PC-3 (cell line): ENCODE data around the gene SWT1. TPM values are rescaled to one million over a fixed set of nuclear protein-coding genes. Genes with fewer than 3 reads are reported as not detected.
"Not testable (repeated sequence)": the region's sequence is repeated elsewhere in the genome, so short reads cannot be mapped to it uniquely, and the experiment has no call there.

Source experiments
- ATAC-seq: fragments of 200-7000 bp; cut with Tn5 transposase; 2 replicates; pipeline ENCODE4 v1.9.1; 2020; ENCODE audit warnings: mild to moderate bottlenecking, moderate library complexity
- BruUV-seq: library from RNA; stranded (reverse); fragments of 400-500 nt; replicated peaks from 2 replicates; lab custom pipeline; 2021; lab: Mats Ljungman, UMichigan
- CTCF ChIA-PET: fragments of 300-600 bp; sonication (Branson Sonifier 250); formaldehyde crosslinking; loops from one replicate; lab custom pipeline; 2022; ENCODE audit warnings: antibody characterized with exemption; lab: Charles Lee
- POLR2A ChIA-PET: fragments of 300-600 bp; sonication (Branson Sonifier 250); formaldehyde crosslinking; loops from one replicate; lab custom pipeline; 2022; ENCODE audit warnings: antibody characterized with exemption; ENCODE audit not compliant: unreplicated experiment; lab: Charles Lee
- DNase-seq: peaks from one replicate; pipeline ENCODE4 v3.0.0-alpha.2; 2015
- H2AFZ ChIP-seq: fragments of 300-600 bp; sonication (generic); 2 replicates; pipeline ENCODE4 v1.6.0; 2016; ENCODE audit warnings: antibody characterized with exemption, low read length
- H3F3A ChIP-seq: fragments of 300-600 bp; sonication (generic); one replicate; pipeline ENCODE4 v1.6.0; 2017; ENCODE audit warnings: antibody characterized with exemption, low read length, control low read depth, mild to moderate bottlenecking; ENCODE audit not compliant: unreplicated experiment
- H3K27ac ChIP-seq: fragments of 300-600 bp; sonication (generic); 2 replicates; pipeline ENCODE4 v1.5.1; 2016; ENCODE audit warnings: mild to moderate bottlenecking, low read length
- H3K27me3 ChIP-seq: fragments of 300-600 bp; sonication (generic); 2 replicates; pipeline ENCODE4 v1.6.1; 2016; ENCODE audit warnings: low read length, mixed read lengths
- H3K36me3 ChIP-seq: fragments of 300-600 bp; sonication (generic); 2 replicates; pipeline ENCODE4 v1.6.1; 2016; ENCODE audit warnings: low read depth, mixed run types, low read length, mixed read lengths
- H3K4me1 ChIP-seq: fragments of 300-600 bp; sonication (generic); 2 replicates; pipeline ENCODE4 v1.5.1; 2016; ENCODE audit warnings: low read length; ENCODE audit not compliant: insufficient read depth
- H3K4me2 ChIP-seq: fragments of 300-600 bp; sonication (generic); 2 replicates; pipeline ENCODE4 v1.6.0; 2016; ENCODE audit warnings: low read length
- H3K4me3 ChIP-seq: fragments of 300-600 bp; sonication (generic); 2 replicates; pipeline ENCODE4 v1.5.1; 2016; ENCODE audit warnings: mild to moderate bottlenecking, low read length, mixed read lengths
- H3K79me2 ChIP-seq: fragments of 300-600 bp; sonication (generic); 2 replicates; pipeline ENCODE4 v1.6.1; 2017; ENCODE audit warnings: low read length, mixed read lengths
- H3K9ac ChIP-seq: fragments of 300-600 bp; sonication (generic); 2 replicates; pipeline ENCODE4 v1.6.0; 2016; ENCODE audit warnings: mild to moderate bottlenecking, low read length
- H3K9me2 ChIP-seq: fragments of 300-600 bp; sonication (generic); replicated peaks from 2 replicates; pipeline ENCODE4 v1.6.1; 2016; ENCODE audit warnings: mixed run types, low read length, mixed read lengths
- H3K9me3 ChIP-seq: fragments of 300-600 bp; sonication (generic); 2 replicates; pipeline ENCODE4 v1.6.1; 2016; ENCODE audit warnings: low read length, mixed read lengths
- H4K20me1 ChIP-seq: fragments of 300-600 bp; sonication (generic); 2 replicates; pipeline ENCODE4 v1.6.1; 2016; ENCODE audit warnings: low read length, mixed read lengths
- CTCF ChIP-seq: fragments of 300-600 bp; sonication (generic); conservative IDR thresholded peaks from 2 replicates; pipeline ENCODE4 v1.5.1; 2017; ENCODE audit warnings: antibody characterized with exemption, low read depth, mild to moderate bottlenecking, low read length
- EZH2 ChIP-seq: fragments of 300-600 bp; sonication (generic); IDR thresholded peaks from one replicate; pipeline ENCODE4 v1.6.1; 2017; ENCODE audit warnings: antibody characterized with exemption, mild to moderate bottlenecking, low read length; ENCODE audit not compliant: unreplicated experiment
- EZH2phosphoT487 ChIP-seq: fragments of 300-600 bp; sonication (generic); IDR thresholded peaks from 2 replicates; pipeline ENCODE4 v1.6.1; 2018; ENCODE audit warnings: mild to moderate bottlenecking, antibody characterized with exemption, low read length, borderline replicate concordance
- intact Hi-C: fragments of 100-400 bp; cut with micrococcal nuclease; formaldehyde crosslinking; loops from 2 replicates; pipeline ENCODE4 v1.9.0; 2023
- total RNA-seq: library from RNA; depleted of rRNA; stranded (reverse); fragments of >200 nt; gene quantifications from 2 replicates; pipeline ENCODE4 v1.2.3, GENCODE V29; 2014

The SWT1 gene
- total RNA-seq, 1 experiment from 2014 or later, result 0.69 TPM

- intact Hi-C loops, result no loop called here
- ATAC-seq, result no peak
- Histone ChIP-seq H3K4me2 (no peak overlapping the region), H3K27me3 (no peaks in the 10 kb centered on the region), H3K36me3 (peaks cover 2% of the 10 kb centered on the region; the same call in 1 of the 2 replicates), H3K9ac (no peak overlapping the region), H3F3A (no peaks in the 10 kb centered on the region), H3K27ac (no peak overlapping the region), H2AFZ (no peak overlapping the region), H4K20me1 (no peaks in the 10 kb centered on the region), H3K9me2 (no peaks in the 10 kb centered on the region), H3K4me3 (no peak overlapping the region), H3K9me3 (no peaks in the 10 kb centered on the region), H3K79me2 (no peaks in the 10 kb centered on the region), H3K4me1 (peaks cover 14% of the 10 kb centered on the region)
- BruUV-seq, result no TSS peak
- DNase-seq, result no peak
- TF ChIP-seq CTCF (no peak), EZH2phosphoT487 (no peak), EZH2 (no peak)
- ChIA-PET CTCF (no interaction called here), POLR2A (no interaction called here)
Measured at GRCh38 chr1:185166106-185166505, 9.1 kb downstream of the SWT1 start.

DNA sequence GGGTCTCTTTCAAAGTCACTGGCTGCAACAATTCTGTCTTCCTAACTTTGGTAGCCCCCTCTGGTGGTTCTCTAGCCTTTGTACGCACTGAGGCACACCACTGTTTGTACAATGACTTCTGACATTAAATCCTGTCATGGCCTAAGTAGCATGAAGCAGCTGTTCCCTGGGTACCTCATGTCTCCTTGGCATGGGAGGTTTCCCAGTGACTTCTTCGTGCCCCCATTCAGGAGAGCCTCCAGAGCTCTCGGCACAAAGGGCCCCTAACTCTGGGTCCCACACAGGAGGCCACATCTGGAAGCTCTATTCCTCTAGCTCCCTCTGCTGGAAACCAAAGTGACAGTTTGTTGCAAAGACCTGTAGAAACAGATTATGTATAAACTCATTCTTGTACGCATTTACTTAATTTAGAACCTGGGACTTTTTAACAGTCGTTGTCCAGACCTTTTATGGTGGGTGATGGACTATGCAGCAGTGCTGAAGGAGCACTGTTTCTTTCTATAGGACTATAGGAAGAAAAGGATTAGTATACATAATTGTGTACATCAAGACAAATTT, 13.4 kb downstream of the SWT1 start:
- intact Hi-C loops, result loop anchor here (1.0 to 10.0 kb wide), 2 partner anchors 184 to 504 kb away; no protein-coding TSS in a partner anchor
- Histone ChIP-seq H3K4me3 (no peak overlapping the region), H3K9me3 (no peaks in the 10 kb centered on the region), H3K27ac (no peak overlapping the region), H3K36me3 (peaks cover 2% of the 10 kb centered on the region; the same call in 1 of the 2 replicates), H4K20me1 (no peaks in the 10 kb centered on the region), H3F3A (no peaks in the 10 kb centered on the region), H3K9ac (no peak overlapping the region), H3K4me2 (no peak overlapping the region), H3K27me3 (no peaks in the 10 kb centered on the region), H3K79me2 (no peaks in the 10 kb centered on the region), H2AFZ (peak overlapping the region; percentile 67; the same call in 1 of the 2 replicates), H3K9me2 (no peaks in the 10 kb centered on the region), H3K4me1 (no peaks in the 10 kb centered on the region)
- ChIA-PET CTCF (interaction anchor here (0.5 to 1.4 kb wide), 5 partner anchors 79 to 717 kb away, joined by 3 to 8 read pairs (median 3); partner anchors contain the start of gene RNF2), POLR2A (no interaction called here)
- no peak for TF ChIP-seq EZH2
- TF ChIP-seq CTCF, result peak; percentile 89
- no peak for TF ChIP-seq EZH2phosphoT487
- ATAC-seq, result peak; percentile 67
- BruUV-seq, result no TSS peak
- peak; percentile 58 for DNase-seq

DNA sequence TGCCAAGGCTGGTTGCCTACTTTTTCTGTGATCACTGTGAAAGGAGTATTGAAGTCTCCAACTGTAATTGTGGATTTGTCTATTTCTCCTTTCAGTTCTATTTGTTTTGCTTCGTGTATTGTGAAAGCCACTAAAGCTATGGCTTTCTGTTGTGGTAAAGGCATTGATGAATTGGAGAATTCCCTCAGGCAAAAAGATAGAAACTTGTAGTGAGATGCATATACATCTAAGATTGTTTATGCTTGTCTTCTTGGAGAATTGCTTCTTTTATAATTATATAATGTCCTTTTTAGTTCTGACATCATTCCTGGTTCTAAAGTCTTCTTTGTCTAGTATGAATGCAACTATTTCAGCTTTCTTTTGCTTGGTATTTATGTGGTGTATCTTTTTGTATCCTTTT, 36.8 kb downstream of the SWT1 start:
- Histone ChIP-seq H3K27ac (no peak overlapping the region), H3K9ac (no peak overlapping the region), H4K20me1 (no peaks in the 10 kb centered on the region), H3K79me2 (no peaks in the 10 kb centered on the region), H3K27me3 (no peaks in the 10 kb centered on the region), H2AFZ (no peak overlapping the region), H3K4me2 (no peak overlapping the region), H3K9me3 (no peaks in the 10 kb centered on the region), H3F3A (no peaks in the 10 kb centered on the region), H3K4me3 (no peak overlapping the region), H3K4me1 (no peaks in the 10 kb centered on the region), H3K9me2 (no peaks in the 10 kb centered on the region), H3K36me3 (no peaks in the 10 kb centered on the region)
- BruUV-seq, result no TSS peak
- POLR2A ChIA-PET, result no interaction called here
- no peak for ATAC-seq
- CTCF ChIA-PET, result no interaction called here
- TF ChIP-seq EZH2, result no peak
- no peak for TF ChIP-seq EZH2phosphoT487
- TF ChIP-seq CTCF, result no peak
- no peak for DNase-seq
- intact Hi-C loops, result no loop called here

DNA sequence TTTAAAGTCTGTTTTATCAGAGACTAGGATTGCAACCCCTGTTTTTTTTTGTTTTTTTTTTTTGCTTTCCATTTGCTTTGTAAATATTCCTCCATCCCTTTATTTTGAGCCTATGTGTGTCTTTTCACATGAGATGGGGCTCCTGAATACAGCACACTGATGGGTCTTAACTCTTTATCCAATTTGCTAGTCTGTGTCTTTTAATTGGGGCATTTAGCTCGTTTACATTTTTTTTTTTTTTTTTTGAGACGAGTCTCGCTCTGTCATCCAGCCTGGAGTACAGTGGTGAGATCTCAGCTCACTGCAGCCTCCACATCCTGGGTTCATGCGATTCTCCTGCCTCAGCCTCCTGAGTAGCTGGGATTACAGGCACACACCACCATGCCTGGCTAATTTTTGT, 41.7 kb downstream of the SWT1 start:
- H3K4me3 ChIP-seq, H3K9ac ChIP-seq, H4K20me1 ChIP-seq, H3F3A ChIP-seq, H3K36me3 ChIP-seq, H3K27me3 ChIP-seq, H3K9me2 ChIP-seq, H3K9me3 ChIP-seq, H3K27ac ChIP-seq, ATAC-seq, H3K4me1 ChIP-seq, CTCF ChIA-PET, intact Hi-C loops, H3K79me2 ChIP-seq, H2AFZ ChIP-seq, BruUV-seq, DNase-seq, H3K4me2 ChIP-seq: not testable (repeated sequence)
- POLR2A ChIA-PET, result interaction anchor here (0.6 kb wide), 1 partner anchor 294 kb away, joined by 4 read pairs; no protein-coding TSS in a partner anchor
